Lower leg skin (tissue), 4 donors: ENCODE data around the gene TRAF2. TPM values are rescaled to one million over a fixed set of nuclear protein-coding genes. Genes with fewer than 3 reads are reported as not detected.

Experiments used
- DNase-seq, 2 donors: peaks; one replicate each; pipeline ENCODE4 v3.0.0-alpha.2; 2019; ENCODE audit warnings: low spot score in 2 of 2
- H3K4me3 ChIP-seq: fragments of 200-600 bp; sonication (generic); 2 replicates; pipeline ENCODE4 v1.5.1; 2017; ENCODE audit warnings: mild to moderate bottlenecking, low read depth; ENCODE audit not compliant: poor library complexity, severe bottlenecking
- POLR2A ChIP-seq, 2 donors: fragments of 450-650 bp; IDR thresholded peaks; one replicate each; pipeline ENCODE4 v1.6.1; 2016 to 2017; ENCODE audit warnings: antibody characterized with exemption in 2 of 2, mild to moderate bottlenecking in 1 of 2, moderate library complexity in 1 of 2
- WGBS, 2 donors: methylation state at CpG; one replicate each; pipeline ENCODE4 v1.1.5; 2018; 5-methylcytosine and 5-hydroxymethylcytosine counted together
- intact Hi-C: fragments of 100-400 bp; cut with DNase I; formaldehyde crosslinking; loops from one replicate; pipeline ENCODE4 v1.15.0; 2023; ENCODE audit warnings: low total_unique reads
- microRNA-seq, 2 donors: library from miRNA; unstranded; fragments of <30 nt; microRNA quantifications; one replicate each; pipeline ENCODE4, GENCODE V29; 2016; ENCODE audit warnings: borderline replicate concordance in 2 of 2, borderline number of aligned reads in 1 of 2
- total RNA-seq, 4 donors: library from RNA; depleted of rRNA; stranded (reverse); fragments of >200 nt; gene quantifications; one replicate each; pipeline ENCODE4 v1.1.0, GENCODE V29; 2016
- TF ChIP-seq, protein P1 (sequence below), 3 donors: fragments of 450-650 bp; IDR thresholded peaks; one replicate each; pipeline ENCODE4 v1.5.1; 2016; ENCODE audit warnings: antibody characterized with exemption in 3 of 3, mild to moderate bottlenecking in 3 of 3, moderate library complexity in 2 of 3

The TRAF2 gene
- total RNA-seq, 4 donors from 2014 or later, result 13.2 to 16.7 (median 15.8) TPM

GRCh38 chr9:136975644-136976043, 89.3 kb downstream of the TRAF2 start:
- TF ChIP-seq POLR2A (IDR thresholded peaks at IDR 0.05), result no peak
- TF ChIP-seq, protein P1, sequence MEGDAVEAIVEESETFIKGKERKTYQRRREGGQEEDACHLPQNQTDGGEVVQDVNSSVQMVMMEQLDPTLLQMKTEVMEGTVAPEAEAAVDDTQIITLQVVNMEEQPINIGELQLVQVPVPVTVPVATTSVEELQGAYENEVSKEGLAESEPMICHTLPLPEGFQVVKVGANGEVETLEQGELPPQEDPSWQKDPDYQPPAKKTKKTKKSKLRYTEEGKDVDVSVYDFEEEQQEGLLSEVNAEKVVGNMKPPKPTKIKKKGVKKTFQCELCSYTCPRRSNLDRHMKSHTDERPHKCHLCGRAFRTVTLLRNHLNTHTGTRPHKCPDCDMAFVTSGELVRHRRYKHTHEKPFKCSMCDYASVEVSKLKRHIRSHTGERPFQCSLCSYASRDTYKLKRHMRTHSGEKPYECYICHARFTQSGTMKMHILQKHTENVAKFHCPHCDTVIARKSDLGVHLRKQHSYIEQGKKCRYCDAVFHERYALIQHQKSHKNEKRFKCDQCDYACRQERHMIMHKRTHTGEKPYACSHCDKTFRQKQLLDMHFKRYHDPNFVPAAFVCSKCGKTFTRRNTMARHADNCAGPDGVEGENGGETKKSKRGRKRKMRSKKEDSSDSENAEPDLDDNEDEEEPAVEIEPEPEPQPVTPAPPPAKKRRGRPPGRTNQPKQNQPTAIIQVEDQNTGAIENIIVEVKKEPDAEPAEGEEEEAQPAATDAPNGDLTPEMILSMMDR (IDR thresholded peaks at IDR 0.05), result no peak
- intact Hi-C loops, result no loop called here
- WGBS, 2 donors, result 30 to 44% methylated on average over 7 to 14 of the region's 14 CpGs
- no peak overlapping the region for H3K4me3 ChIP-seq
- DNase-seq, result no peak

Small RNA genes within 50 kb of the gene (microRNA-seq; reads per million reads assigned to microRNA genes)
- gene MIR4479, result 0 to 0.68 reads per million in 2 donors

Other genes with a start within 250 kb of the TRAF2 start
- gene EGFL7, start 223.6 kb upstream of the TRAF2 start, total RNA-seq, result 10 to 100 TPM; 27.8 to 62.2 (median 46.2) TPM
- gene AGPAT2, start 199.1 kb upstream of the TRAF2 start, total RNA-seq, result 10 to 100 TPM; 52.4 to 77.7 (median 63.5) TPM
- 10 to 100 TPM in 2 of 4 donors, 1 to 10 TPM in 2; 7.1 to 13.5 (median 9.5) TPM for gene DIPK1B, start 173.9 kb upstream of the TRAF2 start, total RNA-seq
- gene LCN10, start 143.6 kb upstream of the TRAF2 start, total RNA-seq, result 1 to 10 TPM in 2 of 4 donors, under 1 TPM in 1, not detected in 1; 0.61 to 5.7 (median 1.7) TPM
- gene LCN6, start 138.0 kb upstream of the TRAF2 start, total RNA-seq, result 1 to 10 TPM in 2 of 4 donors, not detected in 2; 6.3 to 7.3 TPM
- not detected for gene LCN8, start 128.3 kb upstream of the TRAF2 start, total RNA-seq
- not detected for gene LCN15, start 122.0 kb upstream of the TRAF2 start, total RNA-seq
- gene TMEM141, start 95.2 kb upstream of the TRAF2 start, total RNA-seq, result 100 to 1,000 TPM in 2 of 4 donors, 10 to 100 TPM in 2; 67.7 to 120 (median 91.3) TPM
- gene CCDC183, start 90.2 kb upstream of the TRAF2 start, total RNA-seq, result 1 to 10 TPM in 3 of 4 donors, under 1 TPM in 1; 0.37 to 9.1 (median 2.0) TPM
- 10 to 100 TPM; 47.8 to 75.1 (median 55.5) TPM for gene RABL6, start 78.6 kb upstream of the TRAF2 start, total RNA-seq
- 1 to 10 TPM; 1.4 to 2.9 (median 1.6) TPM for gene AJM1, start 44.0 kb upstream of the TRAF2 start, total RNA-seq
- 10 to 100 TPM; 22.0 to 60.4 (median 48.7) TPM for gene PHPT1, start 37.1 kb upstream of the TRAF2 start, total RNA-seq
- 1 to 10 TPM in 3 of 4 donors, under 1 TPM in 1; 0.89 to 1.4 (median 1.4) TPM for gene MAMDC4, start 34.2 kb upstream of the TRAF2 start, total RNA-seq
- gene EDF1, start 20.2 kb upstream of the TRAF2 start, total RNA-seq, result 100 to 1,000 TPM; 354 to 399 (median 376) TPM
- gene FBXW5, start 58.2 kb downstream of the TRAF2 start, total RNA-seq, result 100 to 1,000 TPM; 145 to 182 (median 154) TPM
- gene C8G, start 58.7 kb downstream of the TRAF2 start, total RNA-seq, result not detected
- gene LCN12, start 65.8 kb downstream of the TRAF2 start, total RNA-seq, result not detected
- 10 to 100 TPM in 3 of 4 donors, 1 to 10 TPM in 1; 9.7 to 75.3 (median 14.8) TPM for gene PTGDS, start 91.0 kb downstream of the TRAF2 start, total RNA-seq
- under 1 TPM in 2 of 4 donors, not detected in 2; 0.36 to 0.37 TPM for gene LCNL1, start 96.5 kb downstream of the TRAF2 start, total RNA-seq
- gene PAXX, start 105.9 kb downstream of the TRAF2 start, total RNA-seq, result 10 to 100 TPM; 38.7 to 75.8 (median 58.2) TPM
- 100 to 1,000 TPM; 114 to 328 (median 163) TPM for gene CLIC3, start 110.1 kb downstream of the TRAF2 start, total RNA-seq
- gene ABCA2, start 141.7 kb downstream of the TRAF2 start, total RNA-seq, result 10 to 100 TPM; 18.2 to 27.6 (median 23.7) TPM
- under 1 TPM in 2 of 4 donors, not detected in 2; 0.22 to 0.39 TPM for gene FUT7, start 145.6 kb downstream of the TRAF2 start, total RNA-seq
- 10 to 100 TPM; 29.1 to 63.9 (median 56.1) TPM for gene NPDC1, start 159.7 kb downstream of the TRAF2 start, total RNA-seq
- 10 to 100 TPM; 10.1 to 14.7 (median 12.1) TPM for gene ENTPD2, start 167.5 kb downstream of the TRAF2 start, total RNA-seq
- 10 to 100 TPM in 2 of 4 donors, 1 to 10 TPM in 2; 5.7 to 25.6 (median 13.7) TPM for gene SAPCD2, start 184.0 kb downstream of the TRAF2 start, total RNA-seq
- gene UAP1L1, start 191.0 kb downstream of the TRAF2 start, total RNA-seq, result 10 to 100 TPM in 1 of 4 donors, 1 to 10 TPM in 3; 6.6 to 13.7 (median 7.9) TPM
- 10 to 100 TPM; 57.7 to 81.0 (median 61.8) TPM for gene MAN1B1, start 200.5 kb downstream of the TRAF2 start, total RNA-seq
- gene DPP7, start 228.2 kb downstream of the TRAF2 start, total RNA-seq, result 100 to 1,000 TPM; 123 to 144 (median 138) TPM